NCI-H2196 (cell line): Measurements from ENCODE around the gene PDE9A.
"Not testable (repeated sequence)": the region's sequence is repeated elsewhere in the genome, so short reads cannot be mapped to it uniquely, and the experiment has no call there.

Experiments used
- DNase-seq: peaks from one replicate; lab custom pipeline; 2025; ENCODE audit not compliant: unreplicated experiment; lab: John Stamatoyannopoulos, UW

The PDE9A gene

DNA sequence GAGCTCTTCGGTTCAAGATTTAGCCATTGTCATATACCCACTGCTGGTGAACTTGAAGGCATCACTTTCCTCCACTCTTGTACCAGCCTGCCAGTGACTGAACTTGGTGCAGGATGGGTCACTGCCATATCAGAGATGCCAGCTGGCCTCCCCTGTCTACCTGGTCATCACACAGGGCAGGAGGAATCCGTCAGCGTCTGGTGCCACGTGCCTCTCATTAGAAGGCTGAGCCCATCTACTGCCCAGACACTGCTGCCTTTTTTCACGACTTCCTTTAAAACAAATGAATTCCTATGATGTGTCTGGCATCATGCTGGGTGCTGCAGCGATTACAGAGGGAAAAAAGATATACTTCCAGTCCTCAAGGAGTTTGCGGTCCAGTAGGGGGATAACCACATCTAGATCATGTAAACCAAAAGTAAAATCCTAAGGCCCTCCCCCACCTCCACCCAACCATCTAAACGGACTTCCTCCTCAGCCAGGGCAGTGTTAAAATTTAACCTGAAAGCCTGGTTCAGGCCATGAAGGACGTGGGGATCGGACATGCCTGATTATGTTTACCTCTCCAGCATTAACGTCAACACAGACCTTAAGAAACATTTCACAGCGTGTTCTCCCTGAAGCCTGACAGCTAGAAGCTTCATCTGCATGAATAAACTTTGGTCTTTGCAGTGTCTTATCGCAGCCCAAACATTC lies 29.2 kb upstream of the PDE9A start:
- DNase-seq = no peak

GRCh38 chr21:42624936-42625335 lies 28.5 kb upstream of the PDE9A start:
- no peak for DNase-seq

DNA sequence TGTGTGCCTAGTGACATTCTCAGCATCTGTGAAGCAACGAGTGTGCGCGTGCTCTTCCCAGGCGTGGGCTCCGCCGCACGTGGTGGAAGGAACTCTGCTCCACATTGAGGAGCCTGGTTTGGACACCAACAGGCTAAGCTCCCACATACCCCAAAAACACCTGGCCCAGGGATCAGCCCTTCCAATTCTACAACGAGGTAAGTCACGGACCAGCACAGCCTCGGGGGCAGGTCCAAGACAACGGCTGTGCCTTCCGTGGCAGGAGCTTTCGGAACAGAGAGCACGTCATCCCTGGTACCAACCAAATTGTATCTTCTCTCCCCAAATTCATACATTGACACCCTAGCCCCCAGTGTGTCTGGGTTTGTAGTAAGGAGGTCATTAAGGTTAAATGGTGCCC lies 27.2 kb upstream of the PDE9A start:
- DNase-seq = no peak

- DNase-seq = no peak
Observed at GRCh38 chr21:42627527-42628289, 25.7 kb upstream of the PDE9A start.

DNA sequence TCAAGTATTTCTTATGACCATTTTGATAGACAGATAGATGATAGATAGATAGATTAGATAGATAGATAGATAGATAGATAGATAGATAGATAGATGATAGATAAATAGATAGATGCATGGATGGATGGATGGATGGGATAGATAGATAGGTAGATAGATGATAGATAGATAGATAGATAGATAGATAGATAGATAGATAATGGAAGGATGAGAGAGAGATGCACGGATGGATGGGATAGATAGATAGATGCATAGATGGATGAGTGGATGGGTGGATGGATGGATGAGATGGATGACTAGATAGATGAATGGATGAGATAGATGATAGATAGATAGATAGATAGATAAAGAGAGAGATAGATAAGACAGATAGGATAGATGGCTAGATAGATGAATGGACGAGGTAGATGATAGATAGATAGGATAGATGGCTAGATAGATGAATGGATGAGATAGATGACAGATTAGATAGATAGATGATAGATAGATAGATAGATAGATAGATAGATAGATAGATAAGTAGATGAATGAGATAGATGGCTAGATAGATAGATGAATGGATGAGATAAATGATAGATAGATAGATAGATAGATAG lies 24.9 kb upstream of the PDE9A start:
- DNase-seq = not testable (repeated sequence)

- no peak for DNase-seq
Observed at GRCh38 chr21:42629933-42630589, 23.4 kb upstream of the PDE9A start.

- DNase-seq = no peak
Observed at GRCh38 chr21:42630626-42631025, 22.8 kb upstream of the PDE9A start.

DNA sequence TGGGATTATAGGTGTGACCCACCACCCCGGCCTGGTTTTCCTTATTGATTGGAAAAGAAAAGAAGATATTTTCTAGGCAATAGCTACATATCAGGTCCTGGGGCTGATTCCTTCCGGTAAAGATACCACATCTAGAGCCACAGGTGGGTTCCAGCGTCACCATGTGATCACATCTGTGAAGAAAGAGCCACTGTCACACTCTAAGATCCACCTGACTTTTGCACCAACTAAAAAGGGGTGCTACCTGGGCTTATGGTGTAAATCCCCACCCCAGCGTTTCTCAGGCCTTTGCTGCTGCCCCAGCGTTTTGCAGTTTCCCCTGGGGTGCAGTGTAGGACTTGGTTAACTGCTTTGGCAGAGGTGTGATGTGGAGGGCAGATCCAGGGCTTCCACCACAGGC lies 22.3 kb upstream of the PDE9A start:
- DNase-seq = no peak

DNA sequence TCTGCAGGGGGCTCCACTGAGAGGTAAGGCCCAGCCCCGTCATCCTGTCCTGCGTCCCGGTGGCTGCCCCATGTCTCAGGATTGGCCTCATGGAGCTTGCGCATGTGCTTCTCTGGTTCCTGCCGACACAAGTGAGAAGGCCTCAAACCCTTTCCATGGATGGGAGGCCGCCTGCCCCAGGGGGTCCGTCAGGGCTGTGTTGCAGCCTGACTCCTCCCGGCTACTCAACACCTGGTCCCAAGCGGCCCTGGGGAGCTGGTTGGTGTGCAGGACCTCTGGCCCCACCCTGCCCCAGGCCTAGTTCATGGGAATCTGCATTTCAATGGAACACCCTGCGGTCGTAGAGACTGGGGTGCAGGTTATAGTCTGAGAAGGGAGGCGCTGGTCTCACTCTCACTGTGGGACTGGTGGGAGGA lies 21.1 kb upstream of the PDE9A start:
- no peak for DNase-seq

- DNase-seq = no peak
Observed at GRCh38 chr21:42632771-42633690, 20.4 kb upstream of the PDE9A start.

GRCh38 chr21:42633858-42634257 lies 19.6 kb upstream of the PDE9A start:
- no peak for DNase-seq

- no peak for DNase-seq
Observed at GRCh38 chr21:42635848-42636519, 17.4 kb upstream of the PDE9A start.

DNA sequence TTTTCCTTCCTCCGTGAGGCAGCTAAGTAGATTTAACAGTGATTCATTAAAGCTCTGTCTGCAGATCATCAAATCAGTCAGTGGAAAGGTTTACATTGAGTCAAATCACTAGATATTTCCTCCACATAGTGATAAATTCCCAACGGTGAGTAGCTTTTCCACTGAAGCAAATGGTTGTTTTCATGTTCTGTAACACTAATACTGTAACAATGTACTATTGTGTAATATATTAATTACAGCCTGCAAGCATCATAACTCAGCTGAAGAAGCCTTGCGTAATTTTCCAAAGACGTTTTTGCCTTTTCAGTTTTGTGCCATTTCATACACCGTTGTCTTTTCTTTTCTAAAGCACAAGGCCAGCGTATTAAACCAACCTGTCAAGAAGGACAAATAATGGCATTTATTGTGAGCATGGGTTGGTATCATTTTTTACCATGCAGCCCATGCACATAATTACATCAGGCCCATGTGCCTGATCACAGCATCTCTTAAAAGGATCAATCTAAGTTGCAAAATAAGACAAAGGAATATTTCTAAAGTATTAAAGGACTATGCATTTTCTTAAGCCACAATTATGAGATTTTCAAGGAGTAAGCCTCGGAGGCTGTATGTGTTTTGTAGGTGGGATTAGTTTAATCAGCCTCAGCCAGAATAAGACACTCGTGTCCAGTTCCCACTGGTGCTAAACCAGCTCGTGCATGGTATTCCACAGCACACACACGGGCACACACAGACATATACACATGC lies 16.7 kb upstream of the PDE9A start:
- DNase-seq = no peak

- no peak for DNase-seq
Observed at GRCh38 chr21:42637267-42638041, 16.0 kb upstream of the PDE9A start.

DNA sequence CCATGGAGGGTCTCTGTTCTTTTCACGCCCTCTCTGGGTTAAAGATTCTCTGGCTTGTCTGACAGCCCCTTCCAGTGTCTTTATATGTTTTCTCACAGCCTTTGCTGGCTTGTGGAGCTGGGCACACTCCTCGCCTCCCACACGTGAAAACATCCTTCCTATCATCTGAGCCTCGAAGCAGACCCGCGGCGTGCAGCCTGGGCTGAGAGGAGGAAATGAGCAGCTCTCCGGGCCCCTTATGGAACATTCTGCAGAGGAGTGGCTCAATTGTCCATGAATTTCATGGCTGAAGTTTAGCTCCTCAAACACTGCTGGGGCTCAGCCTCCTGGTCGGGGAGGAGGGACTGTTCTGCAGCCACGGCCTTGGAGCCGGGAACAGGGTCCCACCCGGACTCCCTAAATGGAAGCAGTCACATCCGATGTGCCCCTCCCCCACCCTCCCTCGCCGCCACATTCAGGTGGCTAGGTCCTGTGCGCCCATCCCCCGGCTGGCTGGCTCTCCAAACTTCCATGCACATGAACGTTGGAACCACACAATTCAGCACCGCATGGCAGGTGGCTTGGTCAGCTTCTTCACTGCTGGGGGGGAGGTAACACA lies 15.1 kb upstream of the PDE9A start:
- DNase-seq = no peak

- no peak for DNase-seq
Observed at GRCh38 chr21:42639646-42640152, 13.7 kb upstream of the PDE9A start.

- DNase-seq = no peak
Observed at GRCh38 chr21:42640486-42640885, 12.9 kb upstream of the PDE9A start.
